RKO (cell line): Measurements from ENCODE around the gene CD247.

Source experiments
- DNase-seq: peaks from one replicate; pipeline ENCODE4 v3.0.0-alpha.2; 2016; ENCODE audit warnings: low spot score

CD247 gene

DNA sequence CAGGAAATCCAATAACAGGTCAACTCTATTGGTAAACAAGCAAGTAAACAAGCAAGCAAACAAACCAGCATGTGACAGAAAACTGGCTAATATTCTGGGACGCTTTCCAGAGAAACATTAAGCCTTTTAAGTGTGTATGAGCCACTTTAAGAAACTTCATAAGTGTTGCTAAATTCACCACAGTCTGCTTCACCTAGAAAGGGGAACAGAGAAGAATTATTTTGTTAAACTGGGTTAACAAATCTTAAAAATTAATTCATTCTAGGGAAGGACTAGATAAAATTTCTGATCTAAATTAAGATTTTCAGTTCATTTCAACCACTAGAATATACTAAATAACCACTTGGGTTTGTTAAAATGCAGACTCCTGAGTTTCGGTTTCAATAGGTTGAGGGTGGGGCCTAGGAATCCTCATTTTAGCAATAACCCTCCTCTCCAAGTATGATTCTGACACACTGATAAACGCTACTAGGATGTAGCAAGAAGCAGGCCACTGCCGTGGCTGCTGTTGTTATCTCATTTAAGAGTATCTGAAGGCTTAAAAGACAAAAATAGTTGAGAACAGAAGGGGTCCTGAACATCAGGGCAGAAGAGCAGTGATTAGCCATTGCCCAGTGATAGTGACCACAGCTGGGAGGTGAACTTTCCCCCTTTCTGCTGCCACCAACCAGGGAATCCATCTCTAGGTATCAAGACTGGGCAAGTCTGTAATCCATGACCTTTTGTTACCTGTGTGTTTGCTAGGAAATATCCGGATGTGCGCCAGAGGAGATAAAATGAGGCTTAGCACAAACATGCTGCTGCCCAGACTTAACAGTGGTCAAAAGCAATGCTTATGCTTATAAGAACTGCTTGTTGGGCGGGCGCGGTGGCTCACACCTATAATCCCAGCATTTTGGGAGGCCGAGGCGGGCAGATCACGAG, 24.0 kb upstream of the CD247 start:
- DNase-seq, result no peak

DNA sequence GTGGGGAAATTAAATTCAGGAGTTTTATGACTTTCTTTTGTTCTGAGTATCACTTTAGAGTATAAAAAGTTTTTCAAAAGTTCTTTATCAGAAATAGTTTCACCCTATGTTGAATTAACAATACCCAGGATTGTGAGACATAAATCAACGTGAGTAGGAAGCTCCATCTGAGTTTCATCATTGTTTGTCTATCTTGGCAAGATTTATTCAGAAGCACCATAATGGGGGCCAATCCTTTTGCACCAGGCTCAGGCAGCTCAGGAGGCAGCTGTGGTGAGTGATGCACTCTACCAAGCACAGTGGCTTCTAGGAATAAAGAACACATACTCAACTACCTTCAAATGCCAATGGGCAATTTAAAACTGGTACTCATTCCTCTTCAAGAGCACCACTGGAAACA, 23.3 kb upstream of the CD247 start:
- DNase-seq, result no peak

DNA sequence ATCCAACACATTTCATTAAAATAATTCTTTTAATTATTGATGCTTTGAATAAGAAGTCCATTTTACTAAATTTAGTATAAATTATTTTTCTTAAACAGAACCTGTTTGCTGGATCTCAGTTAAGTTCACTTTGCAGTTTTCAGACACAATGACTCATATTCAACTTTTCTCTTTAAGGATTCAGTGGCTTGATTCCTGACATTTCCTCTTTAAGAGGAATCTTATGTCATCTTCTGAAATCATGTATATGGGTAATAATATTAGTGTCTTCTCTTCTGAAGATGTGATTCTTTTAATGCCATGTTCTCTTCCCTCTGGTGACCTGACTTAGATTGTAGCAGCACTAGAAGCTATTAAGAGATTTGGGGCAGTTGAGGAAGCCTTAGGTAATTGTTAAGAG, 22.7 kb upstream of the CD247 start:
- no peak for DNase-seq

DNA sequence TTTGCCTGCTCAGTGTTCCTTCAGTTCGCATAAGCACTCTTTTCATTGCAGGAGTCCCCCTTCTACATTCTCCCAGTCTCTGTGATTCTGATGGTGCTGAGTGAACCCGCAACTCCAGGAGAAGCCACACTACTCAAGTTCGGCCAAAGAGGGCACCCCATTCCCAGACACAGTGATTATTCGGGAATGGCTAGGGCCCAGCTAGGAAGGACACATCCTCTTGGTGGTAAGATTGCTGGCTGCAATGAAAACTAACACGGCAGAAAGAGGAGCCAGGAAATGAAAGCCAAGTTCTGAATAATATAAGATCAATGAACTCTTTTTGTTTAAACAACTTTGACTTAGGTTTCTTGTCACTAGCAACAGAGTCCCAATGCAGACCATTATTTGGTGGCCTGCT, 20.3 kb upstream of the CD247 start:
- DNase-seq, result peak; percentile 23

DNA sequence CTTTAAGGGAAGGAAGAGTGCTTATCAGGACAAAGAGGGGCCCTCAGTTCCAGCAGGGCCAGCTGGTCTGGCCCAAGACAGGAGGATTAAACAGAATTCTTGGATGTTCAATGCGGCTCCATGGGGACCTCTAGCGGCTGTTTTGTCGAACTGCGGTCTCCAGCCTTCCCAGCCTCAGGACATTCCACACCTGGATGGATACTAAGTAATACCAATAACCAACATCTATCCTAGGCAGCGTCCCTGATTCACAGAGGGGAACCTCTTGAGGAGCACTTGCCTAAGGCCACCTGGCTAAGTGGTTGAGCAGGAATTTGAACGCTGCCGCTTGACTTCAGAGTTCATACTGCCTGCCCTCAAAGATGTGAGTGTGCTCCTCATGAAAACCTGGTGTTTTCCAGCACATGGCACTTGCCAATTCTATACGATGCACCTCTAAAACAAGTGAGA, 15.5 kb upstream of the CD247 start:
- peak; percentile 63 for DNase-seq

DNA sequence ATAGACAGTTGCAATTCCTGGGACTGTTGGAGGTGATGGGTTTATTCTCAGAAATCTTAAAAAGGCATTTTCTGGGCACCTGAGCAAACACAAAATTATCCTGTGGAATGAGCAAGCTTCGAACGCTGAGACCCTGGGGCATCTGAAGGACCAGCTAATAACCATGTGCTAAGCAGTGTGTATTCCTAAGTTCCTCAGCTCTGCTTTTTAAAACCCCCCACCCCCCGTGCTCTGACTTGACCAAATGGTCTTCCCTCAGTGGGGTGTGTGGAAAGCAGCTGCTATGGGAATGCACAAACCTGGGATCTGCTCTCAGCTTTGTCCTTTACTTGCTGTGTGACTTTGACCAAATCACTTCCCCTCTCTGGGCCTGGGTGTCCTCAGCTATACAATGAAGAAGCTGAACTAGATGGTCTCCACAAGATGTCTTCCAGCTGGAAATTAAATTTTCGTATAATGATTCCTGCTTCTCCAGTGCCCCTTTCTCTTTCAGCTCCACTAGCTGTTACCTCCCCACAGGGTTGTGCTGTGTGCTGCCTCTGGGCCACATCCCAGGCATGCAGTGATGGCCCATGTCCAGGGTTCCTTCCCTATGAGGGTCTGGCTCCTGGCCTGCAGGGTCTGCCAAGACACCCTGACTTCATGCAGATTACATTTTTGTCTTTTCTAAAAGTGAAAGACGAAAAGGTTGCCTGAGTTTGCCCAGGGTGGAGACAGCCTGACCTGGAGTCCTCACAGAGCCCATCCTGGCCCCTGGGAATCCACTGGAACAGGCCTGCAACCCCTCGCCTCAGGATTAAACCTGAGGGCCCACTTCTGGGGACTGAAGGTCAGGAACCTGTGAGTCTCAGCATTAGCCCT, 14.9 kb upstream of the CD247 start:
- no peak for DNase-seq

DNA sequence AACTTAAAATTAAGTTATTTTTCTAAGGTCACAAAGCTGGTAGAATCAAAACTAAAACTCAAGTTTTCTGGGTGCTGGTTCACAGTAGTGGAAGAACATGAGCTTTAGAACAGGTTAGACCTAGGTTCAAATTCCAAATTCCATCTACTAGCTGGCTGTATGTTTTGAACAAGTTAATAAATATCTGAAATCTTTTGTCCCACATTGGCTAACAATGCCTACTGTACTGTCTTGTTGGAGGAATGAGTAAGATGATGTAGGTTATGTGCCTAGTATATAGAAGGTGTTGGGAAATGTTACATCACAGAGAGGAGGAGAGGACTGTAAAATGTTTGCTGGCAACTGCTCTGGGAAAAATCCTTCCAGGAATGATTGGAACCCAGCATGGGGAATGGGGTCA, 14.0 kb upstream of the CD247 start:
- no peak for DNase-seq

DNA sequence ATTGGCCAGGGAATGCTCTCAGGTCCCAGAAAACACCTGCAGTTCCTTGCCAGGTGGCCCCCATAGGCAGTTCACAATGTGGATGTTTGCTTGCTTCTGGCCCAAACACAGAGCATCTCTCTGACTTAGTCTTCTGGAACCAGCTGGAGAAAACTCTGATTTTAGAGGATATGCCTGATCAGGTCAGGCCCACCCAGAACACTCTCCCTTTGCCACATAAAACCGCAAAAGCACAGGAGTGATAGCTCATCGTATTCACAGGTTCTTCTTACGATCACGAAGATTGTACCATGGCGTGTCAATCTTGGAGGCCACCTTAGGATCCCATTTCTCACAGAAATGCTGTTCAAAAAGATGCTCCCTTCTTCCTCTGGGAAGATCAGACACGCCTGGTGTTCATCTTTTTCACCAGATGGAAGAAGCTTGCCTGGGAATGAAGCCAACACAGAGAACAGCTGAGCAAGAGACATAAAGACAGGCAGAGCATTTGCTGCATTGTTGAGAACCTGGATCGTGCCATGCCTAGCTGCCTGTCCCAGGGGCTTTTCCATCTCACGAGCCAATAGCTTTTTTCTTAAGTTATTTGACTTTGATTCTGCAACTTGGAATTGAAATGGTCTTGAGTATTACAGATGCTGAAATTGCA, 11.6 kb upstream of the CD247 start:
- no peak for DNase-seq

DNA sequence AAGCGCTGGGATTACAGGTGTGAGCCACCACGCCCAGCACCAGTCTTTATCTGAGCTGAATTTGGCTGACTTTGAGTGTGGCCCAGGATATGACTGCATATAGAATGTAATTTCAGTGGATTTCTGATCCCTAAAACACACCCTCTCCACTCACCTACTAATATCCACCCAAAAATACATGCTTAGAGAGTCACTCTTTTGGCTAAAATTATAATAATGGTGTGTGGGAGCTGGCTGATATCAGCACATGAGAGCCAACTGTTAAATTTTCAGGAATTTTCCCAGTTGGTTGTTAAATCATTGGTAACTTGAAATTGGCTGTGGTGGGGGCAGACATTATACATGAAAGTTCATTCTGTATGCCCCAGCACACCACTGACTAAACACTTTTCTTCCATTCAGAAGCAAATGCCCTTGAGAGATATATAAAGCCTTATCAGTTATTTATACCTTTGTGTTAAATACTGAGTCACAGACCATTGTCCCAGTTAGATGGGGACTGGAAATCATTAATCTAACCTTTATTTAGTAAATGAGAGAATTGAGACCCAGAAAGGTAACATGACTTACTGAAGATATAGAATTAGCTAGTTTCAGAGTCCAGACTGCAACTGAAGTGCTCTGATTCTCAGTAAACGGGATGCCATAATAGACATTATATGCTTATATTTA, 9.9 kb upstream of the CD247 start:
- DNase-seq, result no peak

DNA sequence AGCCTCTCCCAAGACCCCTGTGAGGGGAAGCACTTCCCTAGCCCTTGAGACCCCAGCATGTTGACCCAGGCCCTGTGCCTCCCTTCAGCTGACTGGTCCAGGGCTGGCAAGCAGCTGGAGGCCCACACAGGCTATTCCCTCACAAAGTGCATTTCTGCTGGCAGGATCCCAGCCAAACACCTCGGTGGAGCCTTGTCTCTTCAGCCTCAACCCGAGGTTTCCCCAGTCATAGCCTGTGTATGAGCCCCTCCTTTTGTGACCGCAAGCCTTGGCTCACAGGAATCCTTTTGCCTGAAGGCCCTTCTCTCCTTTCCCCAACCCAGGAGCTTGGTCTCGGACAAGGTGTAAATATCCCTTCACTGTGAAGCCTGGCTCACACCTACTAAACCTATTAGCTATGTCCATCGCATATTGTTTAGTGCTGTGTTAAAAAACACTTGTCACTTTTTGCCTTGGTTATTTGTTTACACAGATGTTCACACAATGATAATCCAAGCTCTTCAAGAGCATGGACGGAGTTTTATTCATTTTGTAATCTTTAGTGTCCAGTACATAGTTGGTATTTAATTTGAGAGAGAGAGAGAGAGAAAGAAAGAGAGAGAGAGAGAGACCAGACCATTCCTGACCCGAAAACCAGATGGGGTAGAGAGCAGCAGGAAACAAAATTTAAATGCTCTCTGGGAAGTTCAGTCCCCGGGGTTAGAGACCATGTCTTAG, 8.5 kb upstream of the CD247 start:
- no peak for DNase-seq

DNA sequence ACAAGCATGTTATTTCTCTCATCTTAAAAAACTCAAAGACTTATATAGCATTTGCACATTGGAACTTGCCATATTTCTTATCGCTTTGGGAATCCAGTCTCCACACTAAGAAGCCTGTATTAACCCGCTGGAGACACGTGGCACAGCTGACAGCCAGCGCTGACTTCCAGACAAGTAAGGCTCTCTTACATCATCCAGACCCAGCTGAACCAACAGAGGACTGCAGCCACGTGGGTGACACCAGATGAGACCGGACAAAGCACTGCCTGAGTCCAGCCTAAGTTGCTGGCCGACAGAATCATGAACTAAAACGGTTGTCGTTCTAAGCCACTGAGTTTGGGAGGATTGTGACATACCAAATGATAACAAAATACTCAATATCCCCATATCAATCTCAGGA, 6.3 kb upstream of the CD247 start:
- DNase-seq, result no peak

DNA sequence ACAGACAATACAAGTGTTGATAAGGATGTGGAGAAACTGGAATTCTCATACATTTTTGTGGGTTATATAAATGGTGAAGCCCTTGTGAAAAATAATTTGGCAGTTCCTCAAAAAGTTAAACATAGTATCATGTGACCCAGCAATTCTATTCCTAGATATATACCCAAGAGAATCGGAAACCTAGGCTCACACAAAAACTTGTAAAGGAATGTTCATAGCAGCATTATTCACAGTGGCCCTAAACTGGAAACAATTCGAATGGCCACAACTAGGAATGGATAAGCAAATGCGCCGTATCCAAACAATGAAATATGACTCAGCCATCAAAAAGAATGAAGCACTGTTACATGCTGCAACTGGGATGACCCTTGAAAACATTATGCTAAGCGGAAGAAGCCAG, 3.9 kb upstream of the CD247 start:
- no peak for DNase-seq

DNA sequence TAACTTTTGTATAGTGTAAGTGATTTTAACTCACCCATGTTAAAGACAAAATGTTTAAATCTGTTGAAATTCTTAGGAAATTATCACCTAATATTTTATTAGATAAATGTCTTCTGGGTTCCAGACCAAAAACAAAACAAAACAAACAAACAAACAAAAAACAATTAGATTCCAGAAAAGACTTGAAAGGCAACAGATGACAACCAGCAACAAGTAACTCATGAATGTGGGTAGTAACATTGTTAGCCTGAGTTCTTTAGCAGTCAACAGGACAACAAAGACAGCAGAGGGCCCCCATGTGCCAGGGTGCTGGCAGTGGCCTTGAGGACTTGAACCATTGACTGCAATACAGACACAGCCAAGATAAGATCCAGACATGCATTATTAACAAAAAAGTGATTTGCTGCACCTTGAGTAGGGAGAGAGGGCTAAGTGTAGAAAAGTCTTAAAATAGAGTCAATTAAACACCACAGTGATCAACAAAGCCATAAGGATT, 2.4 kb upstream of the CD247 start:
- no peak for DNase-seq

DNA sequence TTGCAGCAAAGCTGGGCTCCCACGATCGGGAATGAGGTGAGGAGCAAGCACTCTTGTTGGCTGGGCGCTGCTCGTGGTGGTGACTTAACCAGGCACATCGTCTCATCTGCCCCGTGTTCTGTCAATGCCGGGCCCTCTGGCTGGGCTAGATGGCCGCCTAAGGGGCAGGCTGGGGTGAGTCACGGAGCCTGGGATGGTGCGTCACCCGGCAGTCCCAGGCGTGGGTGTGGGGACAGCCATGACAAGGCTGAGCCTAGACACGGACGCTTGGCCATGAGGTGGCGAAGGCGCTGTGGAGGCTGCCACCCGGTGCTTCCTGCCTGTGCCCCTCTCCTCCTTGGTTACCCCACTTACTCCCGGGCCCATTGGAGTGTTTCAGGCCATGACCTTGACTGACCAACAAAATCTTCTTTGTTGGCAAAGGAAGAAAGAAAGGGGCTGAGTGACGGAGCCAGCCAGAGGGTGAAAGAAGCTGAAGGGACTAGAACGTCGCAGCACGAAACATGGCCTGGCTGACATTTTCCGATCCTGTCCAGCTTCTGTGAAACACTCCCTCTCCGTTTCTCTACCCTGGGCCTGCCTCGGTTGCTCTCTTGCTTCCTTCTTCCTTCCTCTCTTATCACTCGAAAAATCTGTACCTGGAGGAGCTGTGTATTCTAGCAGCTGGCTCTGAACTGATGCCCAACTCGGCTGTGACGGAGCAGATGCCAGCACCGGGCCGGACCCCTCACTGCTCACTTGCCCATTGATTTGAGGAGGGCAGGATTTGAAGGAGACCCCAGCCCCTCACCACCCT, 596 bp downstream of the CD247 start:
- peak; percentile 90 for DNase-seq

DNA sequence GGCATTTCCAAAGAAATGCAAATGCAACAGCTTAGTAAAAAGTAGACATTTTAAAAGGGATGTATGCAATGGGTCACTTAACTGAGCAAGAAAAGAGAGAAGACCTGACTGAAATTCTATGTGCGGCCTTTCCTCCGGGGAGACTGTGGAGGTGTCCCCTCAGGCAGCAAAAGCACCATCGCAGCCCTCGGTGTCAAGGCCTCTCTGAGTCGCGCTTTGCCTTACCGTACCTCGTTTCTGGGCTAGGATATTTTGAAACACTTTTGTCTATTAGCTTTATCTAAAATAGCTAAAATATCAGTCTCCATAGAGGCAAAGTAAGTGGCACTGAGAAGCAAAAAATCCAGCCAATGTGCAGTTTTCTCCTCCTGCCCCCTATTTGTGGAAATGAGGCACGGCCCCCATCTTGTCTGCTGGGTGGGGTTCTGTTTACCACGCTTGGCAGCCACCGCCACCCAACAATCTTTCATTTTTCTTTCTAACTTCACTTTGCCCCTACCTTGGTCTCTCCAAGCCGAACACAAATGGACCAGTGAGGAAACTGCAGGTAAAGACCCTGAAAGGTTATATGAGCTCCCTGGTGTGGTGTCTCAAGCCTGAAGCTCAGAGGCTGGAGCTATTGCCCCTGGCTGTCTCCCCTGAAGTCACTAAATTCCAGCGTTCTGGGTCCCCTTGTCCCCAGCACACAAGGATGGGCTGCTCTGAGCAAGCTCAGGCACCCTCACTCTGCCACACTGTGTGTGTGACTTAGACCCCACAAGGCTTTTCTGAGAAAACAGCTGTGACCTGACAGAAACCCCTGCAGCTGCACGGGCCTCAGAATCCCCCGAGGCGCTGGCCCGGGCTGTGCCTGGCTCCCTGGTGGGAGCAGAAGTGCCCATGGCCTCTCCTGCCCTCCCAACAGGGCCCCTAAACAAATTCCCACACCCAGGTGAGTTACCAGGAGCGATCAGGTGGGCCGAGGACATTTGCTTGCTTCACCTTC, 1.6 kb downstream of the CD247 start:
- no peak for DNase-seq

DNA sequence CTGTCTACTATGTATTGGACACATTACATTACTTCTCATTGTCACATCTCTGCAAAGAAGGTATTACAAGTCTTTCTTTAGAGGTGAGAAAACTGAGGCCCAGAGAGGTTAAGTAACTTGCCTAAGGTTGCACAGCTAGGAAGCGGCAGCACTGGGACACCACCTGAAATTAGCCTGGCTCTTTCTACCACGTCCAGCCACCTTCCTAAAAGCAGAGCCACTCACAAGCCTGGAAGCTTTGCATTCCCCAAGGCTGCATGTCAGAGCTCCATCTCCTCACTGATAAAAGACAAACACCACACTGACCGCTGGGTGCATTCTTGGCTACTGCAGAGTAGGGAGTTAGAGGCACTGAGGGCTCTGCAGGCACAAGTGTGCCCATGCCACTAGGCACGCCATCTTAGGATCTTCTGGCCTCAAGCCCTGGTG, 2.4 kb downstream of the CD247 start:
- no peak for DNase-seq

DNA sequence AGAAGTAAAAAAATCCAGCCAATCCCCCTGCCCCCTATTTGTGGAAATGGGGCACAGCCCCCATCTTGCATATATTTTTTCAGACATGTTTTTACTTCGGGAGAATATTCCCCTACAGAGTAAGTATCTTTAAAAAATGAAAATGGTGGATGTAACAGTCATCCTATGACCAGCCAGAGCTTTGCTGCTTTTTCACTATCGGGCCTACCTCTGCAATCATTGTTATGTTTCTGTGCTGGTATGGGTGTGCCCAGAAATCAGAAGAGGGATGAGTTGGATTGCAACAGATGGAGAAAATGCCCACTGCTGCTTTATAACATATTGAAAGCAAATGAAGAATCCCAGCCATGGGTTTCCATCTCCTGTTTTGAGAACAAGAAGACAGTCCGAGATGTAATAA, 2.9 kb downstream of the CD247 start:
- DNase-seq, result no peak

DNA sequence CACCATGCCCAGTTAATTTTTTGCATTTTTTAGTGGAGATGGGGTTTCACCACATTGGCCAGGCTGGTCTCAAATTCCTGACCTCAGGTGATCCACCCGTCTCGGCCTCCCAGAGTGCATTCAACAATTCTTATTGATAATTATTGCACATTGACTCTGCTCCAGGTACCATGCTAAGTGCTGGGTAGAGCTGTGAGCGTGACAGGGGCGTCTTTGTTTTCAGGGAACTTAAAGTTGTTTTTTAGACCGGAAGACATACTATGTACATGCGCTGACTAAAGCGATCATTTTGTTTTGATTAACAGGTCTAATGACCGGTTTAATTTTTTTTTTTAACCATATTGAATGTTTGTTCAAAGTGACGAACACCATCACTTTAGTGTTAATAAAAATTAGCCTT, 4.0 kb downstream of the CD247 start:
- DNase-seq, result no peak

DNA sequence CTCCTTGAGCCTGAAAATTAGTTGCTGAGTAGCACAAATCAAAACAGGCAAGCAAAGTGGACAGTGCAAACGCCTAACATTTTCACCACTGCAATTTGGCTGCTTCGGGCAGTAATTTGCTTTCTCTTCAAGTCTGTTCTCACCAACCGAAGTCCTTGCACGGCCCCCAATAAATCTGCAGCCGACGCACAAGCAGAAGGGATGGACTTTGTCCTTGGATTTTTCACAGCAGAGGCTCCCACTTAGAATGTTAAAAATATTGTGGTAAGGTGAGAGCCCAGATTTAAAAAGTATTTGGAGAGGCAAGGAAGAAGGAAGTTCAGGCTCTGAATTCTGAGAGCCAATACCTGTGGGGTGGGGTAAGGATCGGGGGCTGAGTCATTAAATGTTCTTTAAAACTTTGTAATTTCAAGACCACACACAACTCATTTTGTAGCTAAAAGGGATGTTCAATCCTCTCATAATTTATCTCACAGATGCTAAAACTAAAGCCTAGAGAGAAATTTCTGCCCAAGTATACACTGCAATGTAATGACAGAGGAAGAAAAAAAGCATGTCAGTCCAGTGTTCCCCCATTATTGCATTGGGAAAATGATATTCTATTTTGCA, 6.2 kb downstream of the CD247 start:
- no peak for DNase-seq
